HCT116 (cell line): ENCODE results near the gene RPS14. TPM values are rescaled to one million over a fixed set of nuclear protein-coding genes. Genes with fewer than 3 reads are reported as not detected.

ENCODE experiments used
- ATAC-seq: fragments of 200-7000 bp; cut with Tn5 transposase; 2 replicates; pipeline ENCODE4 v1.9.1; 2020; ENCODE audit warnings: mild to moderate bottlenecking, moderate library complexity
- BruUV-seq: library from RNA; stranded (reverse); fragments of 400-500 nt; replicated peaks from 2 replicates; lab custom pipeline; 2021; lab: Mats Ljungman, UMichigan
- CTCF ChIA-PET: fragments of 300-600 bp; sonication (Branson Sonifier 250); formaldehyde crosslinking; loops from one replicate; lab custom pipeline; 2021; ENCODE audit warnings: antibody characterized with exemption; lab: Charles Lee
- POLR2A ChIA-PET: fragments of 300-600, 350-600 bp; sonication (Branson Sonifier 250); formaldehyde crosslinking; loops from one replicate; lab custom pipeline; 2021; ENCODE audit warnings: antibody characterized with exemption; lab: Charles Lee
- RAD21 ChIA-PET, 2 experiments: fragments of 300-600 bp; sonication (Branson Sonifier 250); formaldehyde crosslinking; loops; one replicate each; lab custom pipeline; 2023; ENCODE audit warnings: low total read pairs in 2 of 2; ENCODE audit not compliant: uncharacterized antibody in 2 of 2, unreplicated experiment in 2 of 2, low non-redundant PET in 1 of 2; lab: Charles Lee
- DNase-seq: peaks from one replicate; pipeline ENCODE4 v3.0.0-alpha.2; 2010; ENCODE audit warnings: low read depth, low spot score
- H2AFZ ChIP-seq: fragments of 200-600 bp; shearing (Covaris generic), sonication (generic); 2 replicates; pipeline ENCODE4 v1.6.1; 2017; ENCODE audit warnings: low read depth, mixed run types, mixed read lengths, antibody characterized with exemption, low read length; ENCODE audit not compliant: poor library complexity, severe bottlenecking
- H3K27ac ChIP-seq: 2 replicates; pipeline ENCODE4 v1.5.1; 2012; ENCODE audit warnings: low read depth, low read length
- H3K27me3 ChIP-seq: fragments of 200-600 bp; sonication (generic); 2 replicates; pipeline ENCODE4 v1.6.1; 2016; ENCODE audit warnings: mixed run types, low read length, mixed read lengths; ENCODE audit not compliant: insufficient read depth
- H3K36me3 ChIP-seq, 2 experiments: fragments of 200-500 bp in 1 of 2; fragments of 200-600 bp in 1 of 2; sonication (Bioruptor generic) in 1 of 2; sonication (generic) in 1 of 2; 2 replicates each; pipeline versions ENCODE4 v1.5.1 to v1.6.1; 2014 to 2016; ENCODE audit warnings: low read length in 2 of 2, inconsistent platforms in 1 of 2, mixed read lengths in 1 of 2, mixed run types in 1 of 2; ENCODE audit not compliant: insufficient read depth in 2 of 2, control insufficient read depth in 1 of 2
- H3K4me1 ChIP-seq, 2 experiments: fragments of 200-600 bp in 1 of 2; sonication (generic) in 1 of 2; 2 replicates each; pipeline versions ENCODE4 v1.5.1 to v1.6.1; 2012 to 2017; ENCODE audit warnings: low read length in 2 of 2, inconsistent platforms in 1 of 2, mild to moderate bottlenecking in 1 of 2, mixed read lengths in 1 of 2, mixed run types in 1 of 2, moderate library complexity in 1 of 2; ENCODE audit not compliant: insufficient read depth in 2 of 2, control insufficient read depth in 1 of 2
- H3K4me2 ChIP-seq: fragments of 200-600 bp; sonication (generic); 2 replicates; pipeline ENCODE4 v1.6.1; 2017; ENCODE audit warnings: mixed run types, low read length, mixed read lengths
- H3K4me3 ChIP-seq, 2 experiments: fragments of 200-600 bp in 1 of 2; sonication (generic) in 1 of 2; replicated peaks in 1 of 2; 2 replicates each; pipeline ENCODE4 v1.5.1; 2011 to 2016; ENCODE audit warnings: low read length in 2 of 2, control low read depth in 1 of 2, low read depth in 1 of 2, mild to moderate bottlenecking in 1 of 2, mixed read lengths in 1 of 2, mixed run types in 1 of 2
- H3K79me2 ChIP-seq: fragments of 200-600 bp; sonication (generic); 2 replicates; pipeline ENCODE4 v1.6.1; 2017; ENCODE audit warnings: mild to moderate bottlenecking, mixed run types, low read length, moderate library complexity, mixed read lengths; ENCODE audit not compliant: insufficient read depth
- H3K9ac ChIP-seq: fragments of 200-600 bp; sonication (generic); 2 replicates; pipeline ENCODE4 v1.6.1; 2016; ENCODE audit warnings: low read length, mixed read lengths
- H3K9me2 ChIP-seq: fragments of 200-600 bp; sonication (generic), shearing (Covaris generic); 2 replicates; pipeline ENCODE4 v1.6.1; 2017; ENCODE audit warnings: mixed run types, mild to moderate bottlenecking, moderate library complexity; ENCODE audit not compliant: insufficient read depth
- H3K9me3 ChIP-seq, 2 experiments: fragments of 200-500 bp in 1 of 2; fragments of 200-600 bp in 1 of 2; sonication (Bioruptor generic) in 1 of 2; sonication (generic) in 1 of 2; 2 replicates each; pipeline ENCODE4 v1.6.1; 2014 to 2017; ENCODE audit warnings: low read length in 2 of 2, mixed read lengths in 2 of 2, inconsistent platforms in 1 of 2, low read depth in 1 of 2, mild to moderate bottlenecking in 1 of 2, mixed run types in 1 of 2, moderate library complexity in 1 of 2; ENCODE audit not compliant: control insufficient read depth in 1 of 2, insufficient read depth in 1 of 2
- H4K20me1 ChIP-seq: fragments of 200-600 bp; sonication (generic), shearing (Covaris generic); 2 replicates; pipeline ENCODE4 v1.6.1; 2017; ENCODE audit warnings: mixed run types, mild to moderate bottlenecking, moderate library complexity; ENCODE audit not compliant: insufficient read depth
- ATF3 ChIP-seq: IDR thresholded peaks from 2 replicates; pipeline ENCODE4 v1.6.1; 2012
- CBX3 ChIP-seq: IDR thresholded peaks from 2 replicates; pipeline ENCODE4 v1.6.1; 2012; ENCODE audit warnings: low read depth
- CEBPB ChIP-seq: IDR thresholded peaks from 2 replicates; pipeline ENCODE4 v1.6.1; 2012; ENCODE audit warnings: low read depth
- CTCF ChIP-seq, 3 experiments: fragments of 200-600 bp in 1 of 3; sonication (generic) in 1 of 3; IDR thresholded peaks in 2 of 3; conservative IDR thresholded peaks in 1 of 3; 2 replicates each; pipeline ENCODE4 v1.5.1; 2012 to 2017; ENCODE audit warnings: low read depth in 2 of 3, low read length in 2 of 3, antibody characterized with exemption in 1 of 3, borderline replicate concordance in 1 of 3, control low read depth in 1 of 3, mild to moderate bottlenecking in 1 of 3, mixed read lengths in 1 of 3, mixed run types in 1 of 3, moderate library complexity in 1 of 3; ENCODE audit not compliant: insufficient read depth in 1 of 3
- EGR1 ChIP-seq: IDR thresholded peaks from 2 replicates; pipeline ENCODE4 v1.6.1; 2012; ENCODE audit warnings: low read depth
- ELF1 ChIP-seq: IDR thresholded peaks from 2 replicates; pipeline ENCODE4 v1.6.1; 2012; ENCODE audit warnings: low read depth, borderline replicate concordance
- EZH2 ChIP-seq: fragments of 200-600 bp; sonication (generic); IDR thresholded peaks from 2 replicates; pipeline ENCODE4 v1.6.1; 2017; ENCODE audit warnings: antibody characterized with exemption, mixed run types
- FOSL1 ChIP-seq: IDR thresholded peaks from 2 replicates; pipeline ENCODE4 v1.6.1; 2012; ENCODE audit warnings: low read depth
- JUND ChIP-seq: IDR thresholded peaks from 2 replicates; pipeline ENCODE4 v1.6.1; 2012
- MAX ChIP-seq: IDR thresholded peaks from 2 replicates; pipeline ENCODE4 v1.6.1; 2012
- POLR2A ChIP-seq: IDR thresholded peaks from 2 replicates; pipeline ENCODE4 v1.7.0; 2011; ENCODE audit warnings: borderline replicate concordance; ENCODE audit not compliant: insufficient read depth, insufficient read length; ENCODE audit errors: extremely low read depth
- POLR2AphosphoS5 ChIP-seq: IDR thresholded peaks from 2 replicates; pipeline ENCODE4 v1.6.1; 2011; ENCODE audit warnings: mild to moderate bottlenecking, low read depth, low read length, moderate library complexity
- RAD21 ChIP-seq: IDR thresholded peaks from 2 replicates; pipeline ENCODE4 v1.6.1; 2012; ENCODE audit warnings: low read depth, mild to moderate bottlenecking
- SIN3A ChIP-seq: IDR thresholded peaks from 2 replicates; pipeline ENCODE4 v1.6.1; 2012; ENCODE audit warnings: low read depth
- SP1 ChIP-seq: IDR thresholded peaks from 2 replicates; pipeline ENCODE4 v1.6.1; 2012; ENCODE audit warnings: low read depth
- SRF ChIP-seq: IDR thresholded peaks from 2 replicates; pipeline ENCODE4 v1.6.1; 2012; ENCODE audit warnings: low read depth
- YY1 ChIP-seq: IDR thresholded peaks from 2 replicates; pipeline ENCODE4 v1.6.1; 2011; ENCODE audit warnings: low read length, low read depth, moderate library complexity, mild to moderate bottlenecking; ENCODE audit not compliant: insufficient replicate concordance; ENCODE audit errors: extremely low read depth
- ZFX ChIP-seq: fragments of 450-650 bp; IDR thresholded peaks from 2 replicates; pipeline ENCODE4 v1.6.1; 2017
- ZNF274 ChIP-seq: fragments of 200-500 bp; sonication (Bioruptor generic); IDR thresholded peaks from 2 replicates; pipeline ENCODE4 v1.6.1; 2014; ENCODE audit warnings: mild to moderate bottlenecking, low read depth, low read length, inconsistent platforms
- intact Hi-C: fragments of 100-400 bp; cut with micrococcal nuclease; formaldehyde crosslinking; loops from 2 replicates; pipeline ENCODE4 v1.10.0; 2022
- total RNA-seq: library from RNA; stranded (reverse); gene quantifications from one replicate; pipeline ENCODE4 v1.2.1, GENCODE V29; 2021; ENCODE audit not compliant: unreplicated experiment

RPS14 gene
- total RNA-seq, 1 experiment from 2014 or later, result 2,557 TPM

- POLR2A ChIA-PET, result no interaction called here
- CTCF ChIA-PET, result no interaction called here
- H3K9ac ChIP-seq, result no peak overlapping the region
- no peak overlapping the region for H3K4me3 ChIP-seq
- TF ChIP-seq ELF1 (no peak), CEBPB (no peak), FOSL1 (no peak), RAD21 (no peak), EZH2 (no peak), ATF3 (no peak), SP1 (no peak)
- TF ChIP-seq, all 23 proteins: peak for 0
- Histone ChIP-seq H3K9me2 (no peaks in the 10 kb centered on the region), H3K79me2 (no peaks in the 10 kb centered on the region), H4K20me1 (no peaks in the 10 kb centered on the region), H3K4me1 (peaks cover 10 to 26% of the 10 kb centered on the region in 2 experiments; a peak in 3 of 4 replicates), H3K27ac (no peak overlapping the region), H3K36me3 (peaks cover 0 to 7% of the 10 kb centered on the region in 2 experiments; a peak in 1 of 4 replicates), H2AFZ (no peak overlapping the region), H3K4me2 (no peak overlapping the region), H3K9me3 (no peaks in the 10 kb centered on the region), H3K27me3 (no peaks in the 10 kb centered on the region)
- no peak for DNase-seq
- no peak for ATAC-seq
- intact Hi-C loops, result no loop called here
- RAD21 ChIA-PET, result no interaction called here
- no TSS peak for BruUV-seq
Observed at GRCh38 chr5:150406723-150407095, 42.8 kb downstream of the RPS14 start.

- no peak overlapping the region for H3K4me2 ChIP-seq
- H3K4me3 ChIP-seq, result no peak overlapping the region
- intact Hi-C loops, result no loop called here
- H3K9me3 ChIP-seq, result no peaks in the 10 kb centered on the region
- peaks cover 10 to 26% of the 10 kb centered on the region in 2 experiments; a peak in 3 of 4 replicates for H3K4me1 ChIP-seq
- H2AFZ ChIP-seq, result no peak overlapping the region
- no TSS peak for BruUV-seq
- no peaks in the 10 kb centered on the region for H4K20me1 ChIP-seq
- no peaks in the 10 kb centered on the region for H3K9me2 ChIP-seq
- no peaks in the 10 kb centered on the region for H3K27me3 ChIP-seq
- no peaks in the 10 kb centered on the region for H3K79me2 ChIP-seq
- H3K9ac ChIP-seq, result no peak overlapping the region
- TF ChIP-seq SIN3A, result no peak
- no peak for TF ChIP-seq CTCF (IDR thresholded peaks at IDR 0.05 in 2 of 3, conservative IDR thresholded peaks at IDR 0.05 in 1 of 3; ENCODE audit: borderline replicate concordance in 1 of 3, insufficient read depth in 1 of 3, low read depth in 2 of 3, low read length in 2 of 3)
- TF ChIP-seq ATF3, result no peak
- no peak for TF ChIP-seq FOSL1
- no peak for TF ChIP-seq POLR2A
- TF ChIP-seq YY1, result no peak
- no peak for TF ChIP-seq JUND
- TF ChIP-seq EGR1, result no peak
- TF ChIP-seq SRF, result no peak
- no peak for TF ChIP-seq POLR2AphosphoS5
- TF ChIP-seq SP1, result no peak
- no peak for TF ChIP-seq ELF1
- TF ChIP-seq ZFX, result no peak
- no peak for TF ChIP-seq CBX3
- TF ChIP-seq ZNF274, result no peak
- TF ChIP-seq MAX, result no peak
- ChIA-PET RAD21 (no interaction called here), POLR2A (no interaction called here), CTCF (interaction anchor here (0.8 kb wide), 1 partner anchor 30 kb away, joined by 3 read pairs; no protein-coding TSS in a partner anchor)
- H3K36me3 ChIP-seq, result peaks cover 0 to 7% of the 10 kb centered on the region in 2 experiments; a peak in 1 of 4 replicates
- no peak overlapping the region for H3K27ac ChIP-seq
- ATAC-seq, result no peak
- DNase-seq, result no peak
Observed at GRCh38 chr5:150406103-150406722, 43.3 kb downstream of the RPS14 start.
